ENCODE data around the gene SLC4A11.

SLC4A11 gene

DNA sequence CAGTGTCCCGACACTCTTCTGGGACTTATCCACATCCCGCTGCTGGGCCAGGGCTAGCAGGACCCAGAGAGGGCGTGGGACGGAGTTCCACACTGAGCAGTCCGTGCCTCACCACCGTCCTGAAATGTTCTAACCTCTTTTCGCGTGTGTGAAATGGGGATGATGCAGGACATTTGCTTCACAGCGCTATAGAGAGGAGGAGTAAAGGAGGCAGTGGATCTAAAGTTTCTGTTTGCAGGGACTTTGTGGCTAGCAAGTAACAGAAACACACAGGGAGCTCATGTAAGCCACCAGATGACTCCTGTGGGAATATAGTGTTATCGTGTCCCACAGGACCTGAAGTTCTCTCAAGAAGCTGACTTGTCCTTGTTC is 29.1 kb downstream of the SLC4A11 start:
- Histone ChIP-seq H3K4me2 (ENCODE audit: low read depth, low read length, poor library complexity, severe bottlenecking) (peak overlapping the region; percentile 85), H3F3A (ENCODE audit: insufficient read depth) (peaks cover 3% of the 10 kb centered on the region; the same call in 1 of the 2 replicates), H3K36me3 (ENCODE audit: low read length) (no peaks in the 10 kb centered on the region), H3K9ac (ENCODE audit: low read length) (peak overlapping the region; percentile 96), H2AFZ (ENCODE audit: low read depth, low read length, severe bottlenecking) (peak overlapping the region; percentile 83), H3K4me3 (ENCODE audit: insufficient read depth, low read length, poor library complexity, severe bottlenecking) (peak overlapping the region; percentile 95), H3K9me2 (replicated peaks; ENCODE audit: insufficient read depth, low read length) (no peaks in the 10 kb centered on the region), H3K9me3 (ENCODE audit: insufficient read depth, low read length) (no peaks in the 10 kb centered on the region), H3K27ac (ENCODE audit: low read depth, low read length) (peak overlapping the region; percentile 67; the same call in 1 of the 2 replicates), H3K27me3 (ENCODE audit: low read length) (no peaks in the 10 kb centered on the region), H4K20me1 (ENCODE audit: low read depth, low read length) (no peaks in the 10 kb centered on the region), H3K79me2 (ENCODE audit: insufficient read depth, low read length) (peaks cover 47% of the 10 kb centered on the region)
- TF ChIP-seq, protein P1, sequence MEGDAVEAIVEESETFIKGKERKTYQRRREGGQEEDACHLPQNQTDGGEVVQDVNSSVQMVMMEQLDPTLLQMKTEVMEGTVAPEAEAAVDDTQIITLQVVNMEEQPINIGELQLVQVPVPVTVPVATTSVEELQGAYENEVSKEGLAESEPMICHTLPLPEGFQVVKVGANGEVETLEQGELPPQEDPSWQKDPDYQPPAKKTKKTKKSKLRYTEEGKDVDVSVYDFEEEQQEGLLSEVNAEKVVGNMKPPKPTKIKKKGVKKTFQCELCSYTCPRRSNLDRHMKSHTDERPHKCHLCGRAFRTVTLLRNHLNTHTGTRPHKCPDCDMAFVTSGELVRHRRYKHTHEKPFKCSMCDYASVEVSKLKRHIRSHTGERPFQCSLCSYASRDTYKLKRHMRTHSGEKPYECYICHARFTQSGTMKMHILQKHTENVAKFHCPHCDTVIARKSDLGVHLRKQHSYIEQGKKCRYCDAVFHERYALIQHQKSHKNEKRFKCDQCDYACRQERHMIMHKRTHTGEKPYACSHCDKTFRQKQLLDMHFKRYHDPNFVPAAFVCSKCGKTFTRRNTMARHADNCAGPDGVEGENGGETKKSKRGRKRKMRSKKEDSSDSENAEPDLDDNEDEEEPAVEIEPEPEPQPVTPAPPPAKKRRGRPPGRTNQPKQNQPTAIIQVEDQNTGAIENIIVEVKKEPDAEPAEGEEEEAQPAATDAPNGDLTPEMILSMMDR (IDR thresholded peaks at IDR 0.05; ENCODE audit: insufficient read depth, low read length, poor library complexity, severe bottlenecking) = no peak
- no peak for TF ChIP-seq EZH2phosphoT487 (conservative IDR thresholded peaks at IDR 0.05; ENCODE audit: low read length)

DNA sequence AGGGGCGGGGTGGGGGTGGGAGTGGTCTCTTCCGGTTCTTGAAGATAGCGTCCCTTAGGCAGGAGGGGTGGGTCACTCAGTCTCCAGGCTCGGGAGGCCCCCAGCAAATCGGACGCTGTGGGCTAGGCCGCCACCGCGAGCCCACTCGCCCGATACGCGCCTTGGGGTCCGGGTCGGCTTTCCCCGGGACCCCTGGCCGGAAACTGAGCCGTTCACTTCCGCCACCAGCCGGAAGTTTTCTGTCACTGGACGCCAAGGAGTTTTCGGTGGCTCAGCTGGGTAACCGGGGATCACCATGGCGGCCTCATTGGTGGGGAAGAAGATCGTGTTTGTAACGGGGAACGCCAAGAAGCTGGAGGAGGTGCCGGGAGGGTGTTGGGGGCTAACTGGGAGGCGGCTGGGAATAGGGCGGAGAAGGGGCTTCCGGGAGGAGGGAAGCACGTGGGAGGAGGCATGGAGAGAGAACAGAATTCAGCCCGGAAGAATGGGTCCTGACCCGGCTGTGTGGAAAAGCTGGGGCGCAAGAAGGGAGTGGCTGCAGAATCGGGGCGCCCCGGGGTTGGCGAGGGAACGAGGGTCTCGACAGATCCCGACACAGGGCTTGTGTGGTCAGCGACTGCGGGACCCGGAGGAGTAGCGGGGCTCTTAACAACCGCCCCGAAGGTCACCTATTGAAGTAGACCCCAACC is 29.6 kb downstream of the SLC4A11 start, which contains the start of gene ITPA:
Gene ITPA (plus strand): TSS at position 242 of the 689 bp plus-strand sequence. CDS start 54 bp downstream, at position 296.
- TF ChIP-seq, protein P1 (IDR thresholded peaks at IDR 0.05; ENCODE audit: insufficient read depth, low read length, poor library complexity, severe bottlenecking) = no peak
- no peak for TF ChIP-seq EZH2phosphoT487 (conservative IDR thresholded peaks at IDR 0.05; ENCODE audit: low read length)
- Histone ChIP-seq H3K9me3 (ENCODE audit: insufficient read depth, low read length) (no peaks in the 10 kb centered on the region), H3K4me3 (ENCODE audit: insufficient read depth, low read length, poor library complexity, severe bottlenecking) (peak within 1 kb of the TSS; percentile 95), H3K27me3 (ENCODE audit: low read length) (no peaks in the 10 kb centered on the region), H3K4me2 (ENCODE audit: low read depth, low read length, poor library complexity, severe bottlenecking) (peak within 1 kb of the TSS; percentile 85), H4K20me1 (ENCODE audit: low read depth, low read length) (no peaks in the 10 kb centered on the region), H3K27ac (ENCODE audit: low read depth, low read length) (peak within 1 kb of the TSS; percentile 67), H2AFZ (ENCODE audit: low read depth, low read length, severe bottlenecking) (peak within 1 kb of the TSS; percentile 83), H3F3A (ENCODE audit: insufficient read depth) (peaks cover 3% of the 10 kb centered on the region; the same call in 1 of the 2 replicates), H3K36me3 (ENCODE audit: low read length) (no peaks in the 10 kb centered on the region), H3K79me2 (ENCODE audit: insufficient read depth, low read length) (peaks cover 47% of the 10 kb centered on the region), H3K9ac (ENCODE audit: low read length) (peak within 1 kb of the TSS; percentile 96), H3K9me2 (replicated peaks; ENCODE audit: insufficient read depth, low read length) (no peaks in the 10 kb centered on the region)

DNA sequence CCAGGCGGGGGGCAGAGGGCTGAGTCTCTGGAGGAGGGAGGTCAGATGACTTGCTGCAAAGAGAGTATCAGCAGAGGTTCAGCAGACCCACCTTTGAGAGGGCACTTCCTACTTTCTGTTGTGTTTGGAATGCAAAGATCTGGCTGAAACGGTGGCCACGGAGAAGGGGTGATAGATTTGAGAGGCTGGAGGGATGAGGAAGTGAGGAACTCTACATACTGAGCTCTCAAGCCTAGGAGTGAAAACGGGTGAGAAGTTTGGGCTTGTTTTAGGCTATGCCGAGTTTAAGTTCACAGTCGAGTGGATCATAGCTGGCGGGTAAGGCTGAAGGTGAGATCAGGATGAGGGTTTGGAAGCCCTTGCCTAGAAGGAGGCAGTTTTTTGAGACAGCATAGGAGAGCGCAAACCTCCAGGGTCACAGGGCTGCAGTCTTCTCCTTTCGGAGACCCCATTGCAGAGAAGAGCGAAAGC is 30.2 kb downstream of the SLC4A11 start:
- Histone ChIP-seq H3K4me2 (ENCODE audit: low read depth, low read length, poor library complexity, severe bottlenecking) (peak overlapping the region; percentile 85), H3K27me3 (ENCODE audit: low read length) (no peaks in the 10 kb centered on the region), H2AFZ (ENCODE audit: low read depth, low read length, severe bottlenecking) (peak overlapping the region; percentile 83), H3K79me2 (ENCODE audit: insufficient read depth, low read length) (peaks cover 49% of the 10 kb centered on the region), H4K20me1 (ENCODE audit: low read depth, low read length) (no peaks in the 10 kb centered on the region), H3K36me3 (ENCODE audit: low read length) (no peaks in the 10 kb centered on the region), H3K9me3 (ENCODE audit: insufficient read depth, low read length) (no peaks in the 10 kb centered on the region), H3K9ac (ENCODE audit: low read length) (peak overlapping the region; percentile 96), H3F3A (ENCODE audit: insufficient read depth) (peaks cover 3% of the 10 kb centered on the region; the same call in 1 of the 2 replicates), H3K27ac (ENCODE audit: low read depth, low read length) (peak overlapping the region; percentile 67), H3K4me3 (ENCODE audit: insufficient read depth, low read length, poor library complexity, severe bottlenecking) (peak overlapping the region; percentile 95), H3K9me2 (replicated peaks; ENCODE audit: insufficient read depth, low read length) (no peaks in the 10 kb centered on the region)
- TF ChIP-seq, protein P1 (IDR thresholded peaks at IDR 0.05; ENCODE audit: insufficient read depth, low read length, poor library complexity, severe bottlenecking) = no peak
- no peak for TF ChIP-seq EZH2phosphoT487 (conservative IDR thresholded peaks at IDR 0.05; ENCODE audit: low read length)
